Measurements from ENCODE around the gene MCC. TPM values are rescaled to one million over a fixed set of nuclear protein-coding genes. Genes with fewer than 3 reads are reported as not detected.
A peak's percentile ranks its signal among the peaks of the same experiment; 100 is the strongest.

MCC gene
- total and polyA plus RNA-seq, 7 donors: 1.4 to 13.8 (median 4.4) TPM

- Histone ChIP-seq H3K27me3 (ENCODE audit: insufficient read depth in 3 of 3, low read length in 2 of 3) (no peaks in the 10 kb centered on the region), H3K27ac (no peak overlapping the region), H3K9me3 (no peaks in the 10 kb centered on the region), H3K4me3 (no peak overlapping the region), H3K4me1 (peaks cover 17% of the 10 kb centered on the region), H3K36me3 (ENCODE audit: insufficient read depth in 1 of 2, low read depth in 1 of 2) (no peaks in the 10 kb centered on the region)
- DNase-seq (no peak), ATAC-seq (no peak)
- intact Hi-C loops (cut with DNase I): no loop called here
- 73 to 84% (median 75%) methylated on average over 1 of the region's 1 CpG for WGBS, 3 donors
- TF ChIP-seq, protein P1, sequence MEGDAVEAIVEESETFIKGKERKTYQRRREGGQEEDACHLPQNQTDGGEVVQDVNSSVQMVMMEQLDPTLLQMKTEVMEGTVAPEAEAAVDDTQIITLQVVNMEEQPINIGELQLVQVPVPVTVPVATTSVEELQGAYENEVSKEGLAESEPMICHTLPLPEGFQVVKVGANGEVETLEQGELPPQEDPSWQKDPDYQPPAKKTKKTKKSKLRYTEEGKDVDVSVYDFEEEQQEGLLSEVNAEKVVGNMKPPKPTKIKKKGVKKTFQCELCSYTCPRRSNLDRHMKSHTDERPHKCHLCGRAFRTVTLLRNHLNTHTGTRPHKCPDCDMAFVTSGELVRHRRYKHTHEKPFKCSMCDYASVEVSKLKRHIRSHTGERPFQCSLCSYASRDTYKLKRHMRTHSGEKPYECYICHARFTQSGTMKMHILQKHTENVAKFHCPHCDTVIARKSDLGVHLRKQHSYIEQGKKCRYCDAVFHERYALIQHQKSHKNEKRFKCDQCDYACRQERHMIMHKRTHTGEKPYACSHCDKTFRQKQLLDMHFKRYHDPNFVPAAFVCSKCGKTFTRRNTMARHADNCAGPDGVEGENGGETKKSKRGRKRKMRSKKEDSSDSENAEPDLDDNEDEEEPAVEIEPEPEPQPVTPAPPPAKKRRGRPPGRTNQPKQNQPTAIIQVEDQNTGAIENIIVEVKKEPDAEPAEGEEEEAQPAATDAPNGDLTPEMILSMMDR (IDR thresholded peaks at IDR 0.05): no peak
Observed at GRCh38 chr5:113181409-113181808, 306.8 kb downstream of the MCC start.

DNA sequence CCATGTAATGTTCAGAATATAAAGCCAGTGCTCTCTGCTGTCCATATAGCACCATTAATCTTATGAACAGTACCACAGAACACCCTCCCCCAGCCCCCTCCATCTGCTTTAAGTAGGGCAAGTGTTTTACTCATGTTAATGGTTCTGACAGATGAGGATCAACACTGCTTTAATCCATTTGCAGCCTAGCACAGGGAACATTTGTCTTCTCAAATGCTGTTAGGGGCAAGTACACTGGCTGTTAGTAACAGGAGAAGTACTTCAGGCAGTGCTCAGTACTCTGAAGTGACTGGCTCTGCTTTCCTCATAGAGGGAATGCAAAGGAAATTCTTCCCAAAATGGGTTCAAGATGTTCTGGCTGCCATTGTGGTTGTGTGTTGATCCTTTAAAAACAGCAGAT is 309.1 kb downstream of the MCC start:
- H3K4me1 ChIP-seq: peaks cover 10% of the 10 kb centered on the region
- DNase-seq (no peak), ATAC-seq (peak; percentile 44 to 91 (median 64))
- intact Hi-C loops (cut with DNase I): no loop called here
- no peaks in the 10 kb centered on the region for H3K9me3 ChIP-seq
- H3K27me3 ChIP-seq (ENCODE audit: insufficient read depth in 3 of 3, low read length in 2 of 3): no peaks in the 10 kb centered on the region
- no peak overlapping the region for H3K27ac ChIP-seq
- no peaks in the 10 kb centered on the region for H3K36me3 ChIP-seq (ENCODE audit: insufficient read depth in 1 of 2, low read depth in 1 of 2)
- no peak overlapping the region for H3K4me3 ChIP-seq
- TF ChIP-seq, protein P1 (IDR thresholded peaks at IDR 0.05): no peak

DNA sequence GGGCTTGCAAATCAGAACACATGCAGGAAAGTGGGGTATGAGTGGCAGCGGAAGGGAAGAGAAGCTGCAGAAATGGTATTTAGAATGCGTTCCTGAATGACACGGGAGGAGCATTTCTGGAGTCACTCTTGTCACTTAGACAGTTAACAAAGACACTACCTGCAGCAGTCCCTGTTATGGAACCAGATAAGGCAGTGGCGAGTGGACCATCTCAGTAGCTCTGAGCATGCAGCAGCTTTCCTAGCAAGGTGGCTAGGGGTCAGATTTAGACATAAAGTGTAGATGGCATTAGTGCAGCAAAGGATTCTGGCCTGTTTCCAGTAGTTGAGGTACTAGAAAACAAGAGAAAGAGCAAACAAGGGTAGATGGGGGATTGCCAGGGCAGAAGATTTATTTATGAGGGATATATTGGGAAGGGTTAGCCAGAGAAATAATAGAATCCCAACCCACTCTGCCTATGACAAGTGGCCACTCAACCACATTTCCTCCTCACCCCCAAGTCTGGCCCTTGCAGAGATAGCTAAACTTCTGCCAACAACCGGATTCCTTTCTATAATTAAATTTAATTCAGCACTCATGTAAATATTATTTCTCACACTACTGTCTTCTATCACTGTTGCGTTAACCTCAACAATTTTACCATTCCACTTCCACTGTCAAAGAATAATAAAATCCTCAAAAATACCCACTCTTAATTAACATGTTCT is 310.0 kb downstream of the MCC start:
- H3K27ac ChIP-seq: no peak overlapping the region

DNA sequence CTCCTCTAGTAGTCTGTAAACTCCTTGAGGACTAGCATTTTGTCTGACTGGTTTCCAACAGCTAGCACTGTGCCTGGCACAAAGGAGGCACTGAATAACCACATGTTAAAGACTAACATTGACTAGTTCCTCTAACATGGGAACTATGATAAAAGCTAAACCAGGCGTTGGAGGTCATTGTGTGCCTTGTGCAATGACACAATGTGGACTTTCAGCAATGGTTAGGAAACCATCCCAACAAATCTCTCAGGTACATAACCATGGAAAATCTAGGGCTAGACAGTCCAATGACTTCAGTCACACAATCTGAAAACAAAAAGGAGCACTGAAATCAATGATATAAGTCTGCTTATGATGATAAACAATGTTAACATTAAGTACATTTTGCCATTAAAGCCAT is 311.0 kb downstream of the MCC start:
- no peak for DNase-seq
- Histone ChIP-seq H3K27ac (no peak overlapping the region), H3K9me3 (no peaks in the 10 kb centered on the region), H3K4me3 (no peak overlapping the region), H3K27me3 (ENCODE audit: insufficient read depth in 3 of 3, low read length in 2 of 3) (no peaks in the 10 kb centered on the region), H3K36me3 (ENCODE audit: insufficient read depth in 1 of 2, low read depth in 1 of 2) (no peaks in the 10 kb centered on the region), H3K4me1 (peaks cover 10% of the 10 kb centered on the region)
- TF ChIP-seq, protein P1 (IDR thresholded peaks at IDR 0.05): no peak
- no peak for ATAC-seq
- 92 to 93% (median 92%) methylated on average over 1 of the region's 1 CpG for WGBS, 3 donors
- intact Hi-C loops (cut with DNase I): no loop called here

More for the DNA sequence above, 310.0 kb downstream of the MCC start:
- DNase-seq (no peak), ATAC-seq (no peak)
- Histone ChIP-seq H3K27me3 (ENCODE audit: insufficient read depth in 3 of 3, low read length in 2 of 3) (no peaks in the 10 kb centered on the region), H3K4me1 (peaks cover 10% of the 10 kb centered on the region), H3K4me3 (no peak overlapping the region), H3K9me3 (no peaks in the 10 kb centered on the region), H3K36me3 (ENCODE audit: insufficient read depth in 1 of 2, low read depth in 1 of 2) (no peaks in the 10 kb centered on the region)
- intact Hi-C loops (cut with DNase I): no loop called here
- WGBS, 3 donors: 54 to 65% (median 58%) methylated on average over 6 of the region's 6 CpGs
- TF ChIP-seq, protein P1 (IDR thresholded peaks at IDR 0.05): no peak

DNA sequence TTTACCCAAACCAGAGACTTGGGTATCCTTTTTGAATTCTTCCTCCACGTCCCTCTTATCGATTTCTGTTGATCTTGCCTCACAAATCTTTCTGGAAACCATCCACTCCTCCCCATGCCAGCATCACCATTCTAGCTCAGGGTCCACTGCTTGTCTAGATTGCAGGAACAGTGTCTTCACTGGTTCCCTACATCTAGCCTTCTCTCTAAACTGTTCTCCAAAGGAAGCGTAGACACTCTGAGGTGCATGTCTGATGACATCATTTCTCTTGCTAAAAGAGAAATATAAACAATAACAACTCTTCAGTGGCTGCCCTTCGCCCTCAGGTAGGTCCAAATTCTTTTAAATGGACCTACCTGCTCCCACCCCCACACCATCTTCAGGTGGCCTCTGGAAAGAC is 311.5 kb downstream of the MCC start:
- H3K4me1 ChIP-seq: peaks cover 10% of the 10 kb centered on the region

More for the DNA sequence above, 311.5 kb downstream of the MCC start:
- no peak for DNase-seq
- WGBS, 3 donors: 94 to 97% (median 97%) methylated on average over 4 of the region's 4 CpGs
- no peak for ATAC-seq
- Histone ChIP-seq H3K36me3 (ENCODE audit: insufficient read depth in 1 of 2, low read depth in 1 of 2) (no peaks in the 10 kb centered on the region), H3K9me3 (no peaks in the 10 kb centered on the region), H3K27ac (no peak overlapping the region), H3K4me3 (no peak overlapping the region), H3K27me3 (ENCODE audit: insufficient read depth in 3 of 3, low read length in 2 of 3) (no peaks in the 10 kb centered on the region)
- TF ChIP-seq, protein P1 (IDR thresholded peaks at IDR 0.05): no peak
- intact Hi-C loops (cut with DNase I): no loop called here

Measured in psoas muscle (tissue), 8 donors.